HG03457 (cell line): ENCODE results near the gene SLC6A19.
"Not testable (repeated sequence)": the region's sequence is repeated elsewhere in the genome, so short reads cannot be mapped to it uniquely, and the experiment has no call there.

ENCODE experiments used
- ATAC-seq: cut with Tn5 transposase; IDR thresholded peaks from one replicate; pipeline ENCODE4 v1.9.1; 2021; ENCODE audit warnings: moderate number of reproducible peaks; ENCODE audit not compliant: unreplicated experiment

Gene SLC6A19

DNA sequence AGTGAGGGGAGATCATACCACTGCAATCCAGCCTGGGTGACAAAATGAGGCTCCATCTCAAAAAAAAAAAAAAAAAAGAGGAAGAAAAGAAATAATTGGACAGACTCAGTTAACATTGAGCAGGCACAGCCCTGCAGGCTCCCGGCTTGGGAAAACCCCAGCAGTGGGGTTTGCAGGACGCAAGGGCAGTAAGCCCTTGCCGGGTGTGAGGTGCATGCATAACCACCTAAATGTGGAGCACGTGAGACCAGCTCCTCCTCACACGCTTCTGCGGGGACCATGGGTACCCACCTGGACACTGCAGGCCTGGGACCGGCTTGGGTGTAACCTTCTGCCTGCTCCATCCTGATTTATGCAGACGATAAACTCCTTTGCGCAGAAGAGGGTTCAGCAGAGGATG is 19.0 kb downstream of the SLC6A19 start:
- no peak for ATAC-seq

DNA sequence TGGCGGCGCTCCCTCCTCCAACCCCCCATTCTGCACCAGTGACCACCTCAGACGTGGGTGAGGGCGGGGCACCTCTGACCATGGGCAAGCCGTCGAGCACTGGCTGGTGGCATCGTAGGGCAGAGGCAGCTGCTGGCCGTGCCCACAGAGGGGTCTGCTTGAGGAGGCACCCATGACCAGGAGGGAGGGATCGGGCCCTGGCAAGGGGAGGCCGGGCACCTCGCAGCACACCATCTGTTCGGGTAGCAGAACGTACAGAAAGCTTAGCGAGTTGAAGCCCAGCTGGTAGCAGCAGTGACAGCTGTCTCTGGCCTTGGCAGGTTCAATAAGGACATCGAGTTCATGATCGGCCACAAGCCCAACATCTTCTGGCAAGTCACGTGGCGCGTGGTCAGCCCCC is 19.4 kb downstream of the SLC6A19 start:
- ATAC-seq, result no peak

DNA sequence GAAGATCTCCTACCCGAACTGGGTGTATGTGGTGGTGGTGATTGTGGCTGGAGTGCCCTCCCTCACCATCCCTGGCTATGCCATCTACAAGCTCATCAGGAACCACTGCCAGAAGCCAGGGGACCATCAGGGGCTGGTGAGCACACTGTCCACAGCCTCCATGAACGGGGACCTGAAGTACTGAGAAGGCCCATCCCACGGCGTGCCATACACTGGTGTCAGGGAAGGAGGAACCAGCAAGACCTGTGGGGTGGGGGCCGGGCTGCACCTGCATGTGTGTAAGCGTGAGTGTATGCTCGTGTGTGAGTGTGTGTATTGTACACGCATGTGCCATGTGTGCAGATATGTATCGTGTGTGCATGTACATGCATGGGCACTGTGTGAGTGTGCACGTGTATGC is 20.3 kb downstream of the SLC6A19 start:
- ATAC-seq, result no peak

DNA sequence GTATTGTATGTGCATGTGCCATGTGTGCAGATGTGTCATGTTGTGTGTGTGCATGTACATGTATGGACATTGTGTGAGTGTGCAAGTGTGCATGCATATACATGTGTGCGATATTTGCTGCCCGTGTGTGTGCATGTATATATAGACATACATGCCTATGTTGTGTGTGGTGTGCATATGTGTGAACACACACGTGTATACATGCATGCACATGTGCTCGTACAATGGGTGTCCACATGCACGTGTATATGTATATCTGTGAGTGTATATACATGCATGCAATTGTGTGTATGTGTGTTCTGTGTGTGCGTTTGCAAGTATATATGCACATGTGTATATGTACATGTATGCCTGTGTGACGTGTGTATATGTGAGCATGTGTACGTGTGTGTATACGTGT is 20.8 kb downstream of the SLC6A19 start:
- ATAC-seq, result no peak

DNA sequence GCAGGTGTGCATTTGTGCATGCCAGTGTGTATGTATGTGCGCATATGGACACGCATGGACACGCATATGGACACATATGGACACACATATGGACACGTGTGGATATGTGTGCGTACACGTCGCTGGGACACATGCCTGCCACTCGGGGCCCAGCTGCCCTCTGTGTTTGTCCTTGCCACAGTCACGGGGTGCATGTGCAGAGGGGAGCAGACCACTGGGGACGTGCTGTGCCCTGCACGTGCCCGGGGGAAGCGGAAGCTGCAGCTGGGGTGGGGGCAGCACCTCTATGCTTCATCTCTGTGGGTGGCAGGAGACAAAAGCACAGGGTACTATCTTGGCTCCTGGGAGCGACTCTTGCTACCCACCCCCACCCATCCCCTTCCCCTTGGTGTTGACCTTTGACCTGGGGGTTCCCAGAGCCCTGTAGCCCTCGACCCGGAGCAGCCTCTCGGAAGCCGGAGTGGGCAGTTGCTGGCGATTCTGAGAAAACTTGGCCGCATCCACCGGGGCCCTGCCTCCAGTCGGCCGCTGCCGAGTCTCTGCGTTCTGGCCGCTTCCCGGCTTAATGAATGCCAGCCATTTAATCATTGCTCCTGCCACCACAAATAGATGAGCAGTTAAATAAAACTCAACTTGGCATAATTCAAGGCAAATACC is 21.4 kb downstream of the SLC6A19 start:
- ATAC-seq, result no peak

DNA sequence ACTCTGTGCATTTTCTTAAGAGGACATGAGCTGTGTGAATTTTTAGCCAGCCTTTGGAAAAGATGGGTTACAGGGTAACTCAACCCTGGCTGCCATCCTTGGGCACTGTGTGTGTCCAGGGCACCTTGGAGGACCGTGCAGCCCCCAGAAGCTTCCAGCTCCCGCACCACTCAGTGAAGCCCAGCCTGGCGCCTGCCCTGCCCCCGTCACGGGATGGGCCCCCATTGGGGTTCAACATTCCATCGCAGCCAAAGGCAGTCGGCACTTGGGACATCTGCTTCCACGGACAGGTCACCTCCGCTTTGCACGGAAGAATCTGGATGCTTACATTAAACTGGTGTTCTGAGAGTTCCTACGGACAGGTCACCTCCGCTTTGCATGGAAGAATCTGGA is 21.9 kb downstream of the SLC6A19 start:
- ATAC-seq, result no peak

DNA sequence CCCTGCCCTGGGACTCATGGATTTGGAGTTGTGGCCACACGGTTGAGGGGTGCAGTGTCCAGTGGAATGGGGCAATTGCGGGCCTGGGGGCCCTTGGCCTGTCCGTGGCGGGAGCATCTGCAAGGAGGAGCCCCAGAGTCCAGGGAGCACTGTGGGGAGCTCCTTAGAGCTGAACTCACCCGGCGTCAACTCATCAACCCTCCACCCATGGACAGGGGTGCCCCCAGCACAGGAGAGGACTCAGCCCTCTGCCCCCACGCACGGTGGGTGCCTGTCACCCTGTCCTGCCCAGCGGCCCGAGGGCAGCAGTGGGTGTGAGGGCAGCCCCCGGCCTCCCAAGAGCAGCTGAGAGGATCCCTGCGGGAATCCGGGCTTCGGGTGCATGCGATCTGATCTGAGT is 23.2 kb downstream of the SLC6A19 start:
- ATAC-seq, result no peak

DNA sequence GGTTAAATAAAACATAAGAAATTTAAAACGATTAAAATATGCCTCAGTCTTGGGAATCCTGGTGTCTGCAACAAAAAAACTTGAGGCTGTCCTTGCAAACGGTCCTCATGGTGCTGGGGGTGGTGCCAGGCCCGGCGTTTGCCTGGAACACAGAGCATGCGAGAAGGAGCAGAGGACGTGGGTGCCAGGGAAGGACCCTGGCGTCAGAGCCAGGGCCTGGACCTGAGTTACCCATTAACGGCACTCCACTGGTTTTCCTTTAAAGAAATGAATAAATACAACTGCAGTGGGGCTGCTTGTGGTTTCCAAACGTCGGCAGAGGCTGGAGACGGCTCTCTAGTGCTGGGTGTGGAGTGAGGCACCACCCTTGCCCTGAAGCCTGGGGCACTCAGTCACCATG is 23.7 kb downstream of the SLC6A19 start, which contains the start of gene SLC6A18:
Gene SLC6A18 (plus strand): TSS at position 301 of the 400 bp plus-strand sequence. CDS start 97 bp downstream, at position 398.
- ATAC-seq, result no peak

DNA sequence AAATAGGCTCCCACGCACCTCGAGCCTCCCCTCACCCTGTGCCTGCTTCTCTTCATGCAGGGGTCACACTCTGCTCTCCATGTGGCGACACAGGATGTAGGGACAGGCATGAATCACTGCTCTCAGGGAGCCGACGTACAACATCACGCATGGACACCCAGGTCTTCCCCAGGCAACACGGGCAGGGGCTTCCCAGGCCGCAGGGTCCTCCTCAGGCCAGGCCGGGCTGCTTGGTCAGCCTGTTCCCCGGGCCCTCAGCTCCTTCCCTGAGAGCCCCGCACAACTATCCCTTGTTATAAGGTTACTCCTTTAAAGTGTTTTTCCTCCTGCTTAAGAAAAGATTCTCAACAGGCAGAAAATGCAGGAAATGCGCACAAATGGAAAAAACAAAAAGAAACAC is 24.8 kb downstream of the SLC6A19 start:
- ATAC-seq, result no peak

DNA sequence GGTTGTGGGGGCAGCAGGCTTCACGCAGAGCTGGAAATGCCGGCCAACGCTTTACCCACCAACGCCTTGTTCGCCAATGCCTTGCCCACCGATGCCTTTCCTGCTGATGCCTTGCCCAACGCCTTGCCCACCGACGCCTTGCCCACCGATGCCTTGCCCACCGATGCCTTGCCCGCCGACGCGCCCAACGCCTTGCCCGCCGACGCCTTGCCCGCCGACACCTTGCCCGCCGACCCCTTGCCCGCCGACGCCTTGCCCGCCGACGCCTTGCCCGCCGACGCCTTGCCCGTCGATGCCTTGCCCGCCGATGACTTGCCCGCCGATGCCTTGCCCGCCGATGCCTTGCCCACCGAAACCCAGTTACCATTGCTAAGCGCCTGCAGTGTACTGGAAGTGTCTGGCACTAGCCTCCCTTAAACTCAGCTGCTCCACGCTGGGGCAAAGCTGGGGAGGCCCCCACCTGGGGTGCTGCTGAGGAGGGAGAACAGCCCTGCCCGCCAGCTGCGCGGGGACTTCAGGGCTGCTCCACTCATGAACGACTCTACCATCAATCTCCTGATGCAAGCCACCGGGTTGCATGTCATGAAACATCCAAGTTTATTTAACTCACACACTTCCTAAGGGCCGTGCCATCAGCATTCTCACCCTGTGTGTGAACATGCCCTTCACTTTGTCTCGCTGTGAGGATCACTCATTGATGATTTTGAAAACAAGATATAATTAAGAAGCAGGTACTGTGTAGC is 25.6 kb downstream of the SLC6A19 start:
- ATAC-seq, result no peak

DNA sequence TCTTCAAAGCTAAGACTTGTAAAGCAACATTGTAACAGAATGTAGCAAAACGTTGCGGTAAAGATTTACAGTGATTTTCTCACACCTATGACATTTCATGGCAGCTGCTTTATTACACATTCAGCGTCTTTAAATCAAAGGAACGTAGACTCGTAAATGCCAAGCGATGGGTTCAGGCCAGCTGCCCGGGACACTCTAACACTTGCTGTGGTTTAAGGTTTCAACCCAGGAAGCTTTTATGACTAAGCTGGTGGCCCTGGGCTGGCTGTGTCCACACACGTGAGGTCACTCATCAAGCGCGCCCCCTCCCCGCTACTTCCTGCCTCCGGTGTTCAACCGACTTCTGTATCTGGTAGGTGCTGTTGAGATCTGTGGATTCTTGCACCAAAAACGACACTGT is 26.3 kb downstream of the SLC6A19 start:
- no peak for ATAC-seq

DNA sequence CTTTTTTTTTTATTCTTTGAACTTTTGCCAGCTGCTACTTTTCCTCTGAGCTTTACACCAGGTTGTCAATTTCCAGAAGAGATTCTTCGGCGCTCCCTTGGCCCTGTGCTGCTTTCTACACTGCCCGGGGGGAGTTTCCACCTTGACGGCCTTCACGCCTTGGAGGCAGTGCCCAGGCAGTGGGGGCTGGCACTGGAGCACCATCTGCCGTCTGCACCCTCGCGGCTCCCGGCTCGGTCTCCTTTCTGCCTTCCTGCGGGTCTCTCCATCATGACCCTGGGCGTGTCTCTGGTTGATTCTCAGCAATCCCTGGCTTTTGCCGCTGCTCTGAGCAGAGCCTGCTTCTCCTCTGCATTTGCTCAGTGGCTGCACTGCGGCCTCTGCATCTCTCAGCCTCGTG is 26.7 kb downstream of the SLC6A19 start:
- ATAC-seq, result no peak

DNA sequence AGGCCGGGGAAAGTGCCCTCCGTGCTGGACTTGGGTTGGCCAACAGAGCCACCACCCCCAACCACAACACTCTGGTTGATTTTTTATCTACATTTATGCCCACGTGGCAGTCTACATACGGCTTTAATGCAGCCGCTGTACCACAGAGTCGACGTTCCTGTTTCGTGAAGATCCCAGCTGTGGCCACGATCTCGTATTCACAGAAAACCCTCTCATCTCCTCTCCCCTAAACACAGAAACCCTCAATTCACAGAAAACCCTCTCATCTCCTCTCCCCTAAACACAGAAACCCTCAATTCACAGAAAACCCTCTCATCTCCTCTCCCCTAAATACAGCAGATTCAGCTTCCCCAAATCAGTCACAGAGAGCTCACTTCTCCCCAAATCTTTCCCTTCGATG is 27.6 kb downstream of the SLC6A19 start:
- ATAC-seq, result not testable (repeated sequence)

DNA sequence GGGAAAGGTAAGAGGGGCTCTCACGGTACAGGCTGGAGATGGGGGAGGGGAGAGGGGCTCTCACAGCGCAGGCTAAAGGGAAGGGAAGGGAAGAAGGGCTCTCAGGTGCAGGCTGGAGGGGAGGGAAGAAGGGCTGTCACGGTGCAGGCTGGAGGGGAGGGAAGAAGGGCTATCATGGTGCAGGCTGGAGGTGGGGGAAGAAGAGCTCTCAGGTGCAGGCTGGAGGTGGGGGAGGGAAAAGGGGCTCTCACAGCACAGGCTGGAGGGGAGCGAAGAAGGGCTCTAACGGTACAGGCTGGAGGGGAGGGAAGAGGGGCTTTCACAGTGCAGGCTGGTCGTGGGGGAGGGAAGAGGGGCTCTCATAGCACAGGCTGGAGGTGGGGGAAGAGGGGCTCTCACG is 28.4 kb downstream of the SLC6A19 start:
- ATAC-seq, result no peak

DNA sequence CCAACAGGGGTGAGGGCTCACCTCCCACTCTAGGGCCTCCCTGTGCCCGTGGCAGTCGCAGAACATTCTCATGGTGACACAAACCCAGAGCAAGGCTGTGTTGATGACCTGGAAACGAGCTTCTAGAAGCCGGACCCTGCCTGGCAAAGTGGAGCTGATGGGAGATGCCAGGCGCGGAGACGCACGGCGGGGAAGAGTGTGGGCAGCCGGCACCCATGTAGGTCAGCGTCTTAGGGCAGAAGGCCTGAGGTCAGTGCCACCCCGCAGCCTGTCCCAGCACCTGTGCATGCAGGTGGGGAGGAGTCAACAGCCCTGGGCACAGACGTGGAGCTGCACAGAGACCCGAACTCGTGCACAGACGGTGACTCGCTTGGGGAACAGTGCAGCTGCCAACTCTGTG is 29.2 kb downstream of the SLC6A19 start:
- ATAC-seq, result no peak

DNA sequence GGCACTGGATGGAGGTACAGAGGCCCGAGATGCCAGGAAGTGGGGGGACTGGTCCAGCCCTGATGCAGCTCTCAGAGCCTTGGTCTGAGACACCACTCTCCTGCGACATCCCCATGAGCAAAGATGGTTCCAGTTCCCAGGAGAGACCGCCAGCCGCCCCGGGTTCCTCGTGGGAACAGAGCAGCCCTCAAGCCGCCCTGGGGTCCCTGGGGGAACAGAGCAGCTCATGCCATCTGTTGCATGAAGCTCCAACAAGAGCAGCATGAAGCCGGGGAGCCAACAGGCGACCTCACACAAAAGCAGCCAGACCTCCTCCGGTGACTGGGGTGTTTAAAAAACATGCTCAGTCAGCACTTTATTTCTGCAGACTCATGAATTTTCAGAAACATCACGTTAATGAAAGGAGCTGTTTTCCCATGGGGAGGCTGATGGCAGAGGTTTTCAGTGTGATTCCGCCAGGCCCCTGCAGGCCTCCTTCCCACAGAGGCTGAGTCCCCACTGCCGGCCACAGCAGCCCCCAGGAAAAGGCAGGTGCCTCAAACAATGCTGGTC is 30.0 kb downstream of the SLC6A19 start:
- no peak for ATAC-seq

DNA sequence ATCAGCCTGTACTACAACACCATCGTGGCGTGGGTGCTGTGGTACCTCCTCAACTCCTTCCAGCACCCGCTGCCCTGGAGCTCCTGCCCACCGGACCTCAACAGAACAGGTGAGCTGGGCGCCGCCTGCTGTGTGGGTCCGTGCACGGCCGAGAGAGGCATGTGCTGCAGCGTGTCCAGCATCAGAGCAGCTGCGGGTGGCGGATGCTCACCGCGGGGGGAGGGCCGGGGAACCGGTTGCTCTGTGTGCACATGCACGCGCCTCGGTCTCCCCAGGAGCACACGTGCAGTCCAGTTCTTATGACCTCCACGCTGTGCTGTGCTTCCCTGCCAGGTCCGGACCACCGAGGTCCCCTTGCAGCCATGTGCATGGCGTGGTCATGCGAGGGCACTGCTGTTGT is 31.4 kb downstream of the SLC6A19 start:
- no peak for ATAC-seq

DNA sequence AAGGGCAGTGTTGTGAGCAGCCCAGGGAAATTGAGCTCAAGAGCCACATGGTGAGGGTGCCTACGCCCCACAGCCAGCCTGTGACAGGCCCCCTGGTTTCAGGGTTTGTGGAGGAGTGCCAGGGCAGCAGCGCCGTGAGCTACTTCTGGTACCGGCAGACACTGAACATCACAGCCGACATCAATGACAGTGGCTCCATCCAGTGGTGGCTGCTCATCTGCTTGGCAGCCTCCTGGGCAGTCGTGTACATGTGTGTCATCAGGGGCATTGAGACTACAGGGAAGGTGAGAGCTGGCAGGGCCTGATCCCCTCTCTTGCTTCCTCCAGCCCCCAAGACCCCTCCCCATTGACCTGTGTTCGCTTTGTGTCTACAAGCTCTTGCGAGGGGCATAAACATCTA is 34.0 kb downstream of the SLC6A19 start:
- ATAC-seq, result no peak

DNA sequence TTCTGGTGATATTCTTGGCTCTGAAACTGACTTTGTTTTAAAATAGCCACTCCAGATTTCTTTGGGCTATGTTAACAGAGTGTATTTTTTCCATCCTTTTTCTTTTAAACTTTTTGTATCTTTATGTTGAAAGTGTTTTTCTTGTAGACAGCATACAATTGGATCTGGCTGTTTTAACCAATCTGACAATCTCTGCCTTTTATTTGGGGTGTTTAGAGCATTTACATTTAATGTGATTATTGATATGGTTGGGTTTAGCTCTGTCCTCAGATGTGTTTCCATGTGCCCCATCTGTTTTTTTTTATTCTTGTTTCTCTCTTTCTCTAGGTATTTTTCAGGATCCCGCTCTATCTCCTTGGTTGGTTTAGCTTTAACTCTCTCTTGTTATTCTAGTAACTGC is 34.4 kb downstream of the SLC6A19 start:
- no peak for ATAC-seq

DNA sequence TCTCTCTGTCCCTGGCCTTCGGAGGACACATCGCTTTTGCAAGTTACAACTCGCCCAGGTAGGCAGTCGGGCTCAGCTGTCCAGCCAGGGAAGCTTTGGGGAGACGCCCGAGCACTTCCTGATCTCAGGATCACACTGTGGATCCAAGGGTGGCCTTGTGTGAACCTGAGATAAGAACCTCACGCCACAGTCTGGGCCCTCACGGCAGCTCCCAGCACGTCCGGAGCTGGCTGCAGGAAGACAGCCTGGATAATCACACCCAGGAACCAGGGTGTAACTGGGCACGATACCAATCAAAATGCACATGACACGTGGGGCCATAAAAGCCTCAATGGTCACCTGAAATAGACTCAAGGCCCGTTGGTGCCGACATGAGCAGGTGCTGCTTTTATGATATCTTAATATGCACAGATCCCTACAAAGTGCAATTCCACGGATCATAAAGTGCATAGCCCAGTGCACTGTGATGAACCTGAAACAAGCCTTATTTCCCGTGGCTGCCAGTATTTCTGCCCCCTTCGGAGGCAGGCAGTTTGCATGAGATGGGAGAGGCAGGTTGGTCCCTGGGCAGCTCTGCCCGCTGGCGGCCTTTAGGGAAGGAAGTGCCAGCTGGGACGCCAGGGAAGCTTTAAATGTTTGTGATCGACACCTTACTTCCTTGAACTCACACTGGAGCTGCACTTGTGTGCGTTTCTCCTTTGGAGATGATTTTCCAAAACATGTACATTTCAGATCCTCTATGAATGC is 38.3 kb downstream of the SLC6A19 start:
- ATAC-seq, result no peak

DNA sequence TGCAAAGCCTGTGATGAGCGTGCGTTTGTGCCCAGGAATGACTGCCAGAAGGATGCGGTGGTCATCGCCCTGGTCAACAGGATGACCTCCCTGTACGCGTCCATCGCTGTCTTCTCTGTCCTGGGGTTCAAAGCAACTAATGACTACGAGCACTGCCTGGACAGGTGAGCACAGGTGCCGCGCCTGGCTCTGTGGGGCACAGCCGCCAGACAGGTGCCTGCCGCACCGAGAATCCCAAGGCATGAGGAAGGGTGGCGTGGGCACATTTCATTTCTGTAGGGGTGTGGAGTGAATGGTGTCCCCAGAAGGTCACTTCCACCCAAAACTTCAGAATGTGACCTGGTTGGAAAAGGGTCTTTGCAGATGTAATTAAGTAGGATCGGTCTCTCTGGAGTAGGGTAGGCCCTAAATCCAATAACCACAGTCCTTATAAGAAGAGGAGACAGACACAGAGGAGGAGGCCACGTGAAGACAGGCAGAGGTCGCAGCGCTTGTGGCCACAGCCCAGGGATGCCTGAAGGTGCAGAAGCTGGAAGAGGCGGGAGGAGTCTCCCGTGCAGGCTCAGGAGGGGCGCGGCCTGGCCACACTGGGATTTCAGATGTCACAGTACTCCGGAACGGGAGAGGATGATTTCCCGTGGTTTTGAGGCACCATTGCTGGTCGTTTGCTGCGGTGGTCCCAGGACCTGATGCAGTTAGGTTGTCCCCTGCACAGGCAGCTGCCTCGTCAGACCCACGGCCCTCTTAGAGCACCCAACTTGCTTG is 39.3 kb downstream of the SLC6A19 start:
- no peak for ATAC-seq
